Uterus (tissue), 4 donors: ENCODE measurements around the gene TMEM126B. TPM values are rescaled to one million over a fixed set of nuclear protein-coding genes. Genes with fewer than 3 reads are reported as not detected.

Experiments
- DNase-seq, 2 donors: peaks; one replicate each; pipeline ENCODE4 v3.0.0-alpha.2; 2019 to 2020
- H3K27ac ChIP-seq, 2 donors: fragments of 200-600 bp; sonication (generic); 1 replicate in 1 of 2; 2 replicates in 1 of 2; pipeline ENCODE4 v1.5.1; 2016 to 2018
- H3K27me3 ChIP-seq, 2 donors: fragments of 200-600 bp; sonication (generic); one replicate each; pipeline ENCODE4 v1.5.1; 2018 to 2019; ENCODE audit warnings: control low read depth in 1 of 2
- H3K36me3 ChIP-seq, 2 donors: fragments of 200-600 bp; sonication (generic); one replicate each; pipeline ENCODE4 v1.5.1; 2019; ENCODE audit warnings: control low read depth in 1 of 2
- H3K4me1 ChIP-seq, 2 donors: fragments of 200-600 bp; sonication (generic); one replicate each; pipeline ENCODE4 v1.5.1; 2018 to 2019; ENCODE audit warnings: control low read depth in 1 of 2
- H3K4me3 ChIP-seq, 2 donors: fragments of 200-600 bp; sonication (generic); 1 replicate in 1 of 2; 2 replicates in 1 of 2; pipeline ENCODE4 v1.5.1; 2018 to 2019; ENCODE audit warnings: mild to moderate bottlenecking in 1 of 2
- H3K9me3 ChIP-seq, 2 donors: fragments of 200-600 bp; sonication (generic); one replicate each; pipeline ENCODE4 v1.5.1; 2019; ENCODE audit warnings: control low read depth in 1 of 2
- CTCF ChIP-seq, 4 experiments: fragments of 200-600 bp in 2 of 4; fragments of 450-650 bp in 2 of 4; sonication (generic) in 2 of 4; IDR thresholded peaks; one replicate each; pipeline ENCODE4 v1.5.1; 2016 to 2019; ENCODE audit warnings: antibody characterized with exemption in 4 of 4, mild to moderate bottlenecking in 2 of 4, moderate library complexity in 1 of 4
- POLR2A ChIP-seq, 2 donors: fragments of 450-650 bp; IDR thresholded peaks; one replicate each; pipeline ENCODE4 v1.6.1; 2016; ENCODE audit warnings: antibody characterized with exemption in 2 of 2, mild to moderate bottlenecking in 1 of 2, moderate library complexity in 1 of 2
- intact Hi-C: fragments of 100-400 bp; cut with DNase I; formaldehyde crosslinking; loops from one replicate; pipeline ENCODE4 v1.15.1; 2023; ENCODE audit warnings: low total_unique reads
- total RNA-seq, 4 donors: library from RNA; depleted of rRNA in 3 of 4; stranded (reverse); fragments of >200 nt in 3 of 4; gene quantifications; one replicate each; pipeline versions ENCODE4 v1.1.0 to v1.2.4, GENCODE V29; 2014 to 2023
- donor health status: DM: yes; HTN: yes; CAD: no.

The TMEM126B gene
- 100 to 1,000 TPM in 1 of 4 donors, 10 to 100 TPM in 3; 36.5 to 119 (median 57.9) TPM for total RNA-seq

DNA sequence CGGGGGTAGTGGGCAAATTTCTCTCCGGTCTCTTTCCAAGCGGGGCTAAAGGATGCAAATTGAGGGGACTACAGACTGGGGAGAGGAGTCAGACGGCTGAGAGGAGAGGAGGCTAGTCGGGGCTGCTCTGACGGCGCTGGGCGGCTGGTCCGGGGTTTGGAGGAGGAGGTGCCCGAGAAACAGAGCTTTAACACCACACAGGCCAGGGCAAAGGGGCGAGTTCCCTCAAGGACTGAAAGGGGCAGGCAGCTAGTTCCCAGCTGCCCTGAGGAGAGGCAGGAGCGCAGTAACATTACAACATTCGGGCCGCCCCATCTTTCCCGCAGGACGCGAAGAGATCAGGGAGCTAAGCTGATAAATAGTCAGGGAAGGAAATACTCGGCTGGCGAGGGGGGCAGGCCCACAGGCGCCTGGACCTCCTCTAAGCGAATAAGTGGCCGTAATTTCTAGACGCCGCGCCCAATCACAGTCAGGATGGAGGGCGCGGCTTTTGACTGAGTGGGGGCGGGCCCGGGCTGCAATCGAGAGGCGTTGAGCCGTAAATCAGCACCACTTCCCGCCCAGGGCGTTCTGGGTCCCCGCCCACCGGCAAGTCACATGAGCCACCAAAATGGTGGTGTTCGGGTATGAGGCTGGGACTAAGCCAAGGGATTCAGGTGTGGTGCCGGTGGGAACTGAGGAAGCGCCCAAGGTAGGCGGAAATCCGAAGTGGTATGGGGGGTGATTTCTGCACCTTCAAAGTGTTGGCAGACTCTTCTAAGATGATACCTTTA, at the start of gene TMEM126B:
TSS of gene TMEM126B (plus strand) at position 596 of the 773 bp plus-strand sequence. CDS start at position 611, 15 bp downstream.
- H3K27me3 ChIP-seq = no peaks in the 10 kb centered on the region
- TF ChIP-seq CTCF (IDR thresholded peaks at IDR 0.05) (no peak), POLR2A (IDR thresholded peaks at IDR 0.05) (peak; percentile 90 to 93)
- peak within 1 kb of the TSS; percentile 94 to 98 for H3K27ac ChIP-seq
- peak within 1 kb of the TSS; percentile 69 to 76 for H3K4me3 ChIP-seq
- intact Hi-C loops = no loop called here
- peaks cover 0 to 3% of the 10 kb centered on the region in 2 donors for H3K4me1 ChIP-seq
- peak; percentile 97 to 99 for DNase-seq
- no peaks in the 10 kb centered on the region for H3K9me3 ChIP-seq
- no peaks in the 10 kb centered on the region for H3K36me3 ChIP-seq

DNA sequence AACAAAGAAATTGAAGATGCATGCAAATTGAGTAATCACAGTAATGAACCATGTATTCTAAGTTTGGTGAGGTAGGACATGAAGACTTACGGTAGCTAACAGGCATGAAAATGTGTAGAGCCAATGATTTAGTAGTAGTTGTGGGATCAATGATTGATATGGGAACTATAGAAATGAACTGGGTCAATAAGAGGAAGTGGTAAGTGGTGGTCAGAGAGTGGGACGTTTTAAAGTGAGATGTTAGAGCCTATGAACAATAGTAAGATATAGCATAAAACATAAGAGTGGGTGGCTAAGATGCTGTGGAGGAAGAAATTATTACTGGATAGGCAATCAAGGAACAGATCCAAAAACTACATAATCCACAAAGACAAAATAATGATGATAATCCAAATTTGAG, 46.3 kb upstream of the TMEM126B start:
- intact Hi-C loops = no loop called here
- Histone ChIP-seq H3K9me3 (peaks cover 0 to 4% of the 10 kb centered on the region in 2 donors), H3K4me1 (no peaks in the 10 kb centered on the region), H3K27ac (no peak overlapping the region), H3K27me3 (no peaks in the 10 kb centered on the region), H3K4me3 (no peak overlapping the region), H3K36me3 (no peaks in the 10 kb centered on the region)
- TF ChIP-seq CTCF (IDR thresholded peaks at IDR 0.05) (no peak), POLR2A (IDR thresholded peaks at IDR 0.05) (no peak)
- DNase-seq = no peak

DNA sequence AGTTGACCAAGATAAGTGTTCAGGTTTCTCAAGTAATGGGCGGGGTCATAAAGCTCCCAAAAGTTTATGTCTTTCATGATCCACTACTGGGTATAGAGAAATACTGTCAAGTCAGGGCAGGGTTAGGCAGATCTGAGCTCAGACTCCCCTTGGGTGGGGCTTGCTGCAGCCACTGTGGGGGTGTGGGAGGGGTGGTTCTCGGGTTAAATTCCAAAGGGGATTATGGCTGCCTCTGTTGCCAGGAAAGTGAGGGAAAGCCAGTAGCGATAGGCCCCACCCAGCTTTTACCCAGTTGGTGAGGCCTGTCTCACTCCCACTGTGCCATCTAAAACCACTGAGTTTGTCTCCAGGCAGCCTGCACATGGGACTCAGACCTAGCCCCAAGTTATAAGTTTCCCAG, 39.0 kb upstream of the TMEM126B start:
- Histone ChIP-seq H3K27me3 (no peaks in the 10 kb centered on the region), H3K27ac (no peak overlapping the region), H3K4me3 (no peak overlapping the region), H3K9me3 (no peaks in the 10 kb centered on the region), H3K36me3 (no peaks in the 10 kb centered on the region), H3K4me1 (no peaks in the 10 kb centered on the region)
- no peak for DNase-seq
- TF ChIP-seq POLR2A (IDR thresholded peaks at IDR 0.05) = no peak
- no peak for TF ChIP-seq CTCF (IDR thresholded peaks at IDR 0.05)
- intact Hi-C loops = no loop called here

- Histone ChIP-seq H3K4me1 (no peaks in the 10 kb centered on the region), H3K27ac (no peak overlapping the region), H3K4me3 (no peak overlapping the region), H3K27me3 (no peaks in the 10 kb centered on the region), H3K9me3 (no peaks in the 10 kb centered on the region), H3K36me3 (no peaks in the 10 kb centered on the region)
- DNase-seq = no peak
- no peak for TF ChIP-seq CTCF (IDR thresholded peaks at IDR 0.05)
- no peak for TF ChIP-seq POLR2A (IDR thresholded peaks at IDR 0.05)
- intact Hi-C loops = no loop called here
Observed at GRCh38 chr11:85590848-85591483, 37.4 kb upstream of the TMEM126B start.

- Histone ChIP-seq H3K4me1 (no peaks in the 10 kb centered on the region), H3K27me3 (no peaks in the 10 kb centered on the region), H3K36me3 (no peaks in the 10 kb centered on the region), H3K27ac (no peak overlapping the region), H3K4me3 (no peak overlapping the region), H3K9me3 (no peaks in the 10 kb centered on the region)
- intact Hi-C loops = no loop called here
- no peak for DNase-seq
- TF ChIP-seq CTCF (IDR thresholded peaks at IDR 0.05) (peak; percentile 50 to 68 (median 66)), POLR2A (IDR thresholded peaks at IDR 0.05) (no peak)
Observed at GRCh38 chr11:85595285-85595884, 33.0 kb upstream of the TMEM126B start.
